ENCODE measurements around the gene NPM3.

DNA sequence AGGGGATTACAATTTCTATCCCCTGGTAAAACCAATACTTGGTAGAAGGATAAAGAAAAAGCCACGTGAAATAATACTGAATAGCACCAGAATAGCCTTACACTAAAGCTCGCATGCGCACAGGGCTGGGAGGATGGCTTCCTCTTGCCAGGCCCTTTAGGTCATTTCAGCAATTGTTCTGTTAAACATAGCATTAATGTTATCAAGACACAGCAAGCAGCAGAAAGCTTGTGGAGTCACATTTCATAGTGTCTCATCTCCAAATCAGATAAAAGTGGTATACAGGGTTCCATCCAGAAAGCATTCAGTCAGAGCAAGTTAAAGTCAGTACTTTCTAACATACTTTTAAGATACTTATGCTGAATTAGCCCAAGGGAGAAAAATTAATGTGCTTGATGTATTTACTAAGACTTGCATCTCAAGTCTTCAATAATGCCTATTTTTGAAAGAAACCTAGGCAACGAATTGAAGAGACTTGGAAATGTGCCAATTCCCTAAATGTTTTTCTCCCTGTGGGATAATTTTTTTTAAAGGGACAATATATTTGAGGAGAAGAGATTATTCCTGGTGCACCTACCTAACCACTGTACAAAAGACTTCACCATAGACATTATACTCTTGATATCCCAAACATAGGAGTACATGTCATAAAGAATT, 14.3 kb upstream of the NPM3 start:
- TF ChIP-seq, protein P1, sequence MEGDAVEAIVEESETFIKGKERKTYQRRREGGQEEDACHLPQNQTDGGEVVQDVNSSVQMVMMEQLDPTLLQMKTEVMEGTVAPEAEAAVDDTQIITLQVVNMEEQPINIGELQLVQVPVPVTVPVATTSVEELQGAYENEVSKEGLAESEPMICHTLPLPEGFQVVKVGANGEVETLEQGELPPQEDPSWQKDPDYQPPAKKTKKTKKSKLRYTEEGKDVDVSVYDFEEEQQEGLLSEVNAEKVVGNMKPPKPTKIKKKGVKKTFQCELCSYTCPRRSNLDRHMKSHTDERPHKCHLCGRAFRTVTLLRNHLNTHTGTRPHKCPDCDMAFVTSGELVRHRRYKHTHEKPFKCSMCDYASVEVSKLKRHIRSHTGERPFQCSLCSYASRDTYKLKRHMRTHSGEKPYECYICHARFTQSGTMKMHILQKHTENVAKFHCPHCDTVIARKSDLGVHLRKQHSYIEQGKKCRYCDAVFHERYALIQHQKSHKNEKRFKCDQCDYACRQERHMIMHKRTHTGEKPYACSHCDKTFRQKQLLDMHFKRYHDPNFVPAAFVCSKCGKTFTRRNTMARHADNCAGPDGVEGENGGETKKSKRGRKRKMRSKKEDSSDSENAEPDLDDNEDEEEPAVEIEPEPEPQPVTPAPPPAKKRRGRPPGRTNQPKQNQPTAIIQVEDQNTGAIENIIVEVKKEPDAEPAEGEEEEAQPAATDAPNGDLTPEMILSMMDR (conservative IDR thresholded peaks at IDR 0.05): no peak
- TF ChIP-seq ZFX (IDR thresholded peaks at IDR 0.05): no peak
